Measurements from ENCODE around the gene TNFRSF4.

Gene TNFRSF4

DNA sequence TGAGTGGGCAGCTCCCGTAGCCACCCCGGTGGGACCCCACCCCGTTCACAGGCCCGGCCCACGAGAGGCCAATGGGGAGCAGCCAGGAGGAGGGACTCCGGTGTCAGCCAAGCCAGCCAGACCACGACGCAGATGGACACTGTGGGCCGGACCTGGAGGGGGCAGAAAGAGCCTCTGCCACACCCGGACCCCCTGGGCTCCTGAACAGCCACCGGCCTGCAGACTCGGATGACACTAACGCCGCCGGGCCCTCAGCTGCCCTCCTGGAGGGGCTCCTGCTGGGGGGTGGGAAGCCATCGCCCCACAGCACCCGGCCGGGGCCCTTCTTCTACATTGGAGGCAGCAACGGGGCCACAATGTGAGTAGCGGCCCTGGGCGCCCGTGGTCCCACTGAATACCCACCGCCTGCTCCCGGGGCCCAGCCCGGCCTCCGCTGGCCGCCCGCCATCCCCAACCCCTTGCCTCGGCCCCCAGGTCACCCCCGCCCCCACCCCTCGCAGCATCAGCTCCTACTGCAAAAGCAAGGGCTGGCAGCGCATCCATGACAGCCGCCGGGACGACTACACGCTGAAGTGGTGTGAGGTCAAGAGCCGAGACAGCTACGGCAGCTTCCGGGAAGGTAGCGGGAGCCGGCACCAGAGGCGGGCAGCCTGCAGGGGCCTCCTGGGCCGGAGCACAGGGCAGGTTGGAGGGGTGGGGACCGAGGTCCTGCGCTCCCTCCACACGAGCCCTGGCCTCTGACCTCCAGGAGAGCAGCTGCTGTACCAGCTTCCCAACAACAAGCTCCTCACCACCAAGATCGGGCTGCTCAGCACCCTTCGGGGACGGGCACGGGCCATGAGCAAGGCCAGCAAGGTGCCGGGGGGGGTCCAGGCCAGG is 33.7 kb downstream of the TNFRSF4 start:
- no peak for DNase-seq

GRCh38 chr1:1179346-1179982 is 34.5 kb downstream of the TNFRSF4 start:
- DNase-seq = no peak

DNA sequence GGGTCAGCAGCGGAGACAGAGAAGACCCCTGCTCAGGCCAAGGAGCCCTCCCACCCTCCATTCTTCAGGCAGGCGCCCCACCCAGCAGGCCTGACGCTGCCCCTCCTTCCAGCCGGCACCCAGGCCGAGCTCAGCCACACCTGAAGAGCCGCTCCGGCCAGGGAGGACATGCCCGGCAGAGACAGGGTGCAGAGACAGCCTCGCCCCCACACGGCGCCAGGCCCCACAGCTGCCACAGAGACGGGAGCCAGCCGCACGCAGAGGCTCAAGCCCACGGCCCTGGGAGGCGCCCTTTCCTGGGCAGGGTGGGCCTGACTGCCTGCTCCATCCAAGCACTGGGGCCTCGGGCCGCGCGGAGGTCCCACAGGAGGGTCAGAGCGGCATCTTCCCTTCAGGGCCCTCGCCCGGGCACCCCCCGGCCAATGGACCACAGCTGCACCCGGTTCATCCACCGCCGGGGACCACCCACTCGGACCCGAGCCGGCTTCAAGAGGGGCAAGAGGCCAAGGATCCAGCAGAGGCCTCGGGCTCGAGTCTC is 35.1 kb downstream of the TNFRSF4 start:
- peak; percentile 50 for DNase-seq

GRCh38 chr1:1177452-1178206 is 36.3 kb downstream of the TNFRSF4 start:
- DNase-seq = no peak

GRCh38 chr1:1176931-1177330 is 37.0 kb downstream of the TNFRSF4 start:
- no peak for DNase-seq

DNA sequence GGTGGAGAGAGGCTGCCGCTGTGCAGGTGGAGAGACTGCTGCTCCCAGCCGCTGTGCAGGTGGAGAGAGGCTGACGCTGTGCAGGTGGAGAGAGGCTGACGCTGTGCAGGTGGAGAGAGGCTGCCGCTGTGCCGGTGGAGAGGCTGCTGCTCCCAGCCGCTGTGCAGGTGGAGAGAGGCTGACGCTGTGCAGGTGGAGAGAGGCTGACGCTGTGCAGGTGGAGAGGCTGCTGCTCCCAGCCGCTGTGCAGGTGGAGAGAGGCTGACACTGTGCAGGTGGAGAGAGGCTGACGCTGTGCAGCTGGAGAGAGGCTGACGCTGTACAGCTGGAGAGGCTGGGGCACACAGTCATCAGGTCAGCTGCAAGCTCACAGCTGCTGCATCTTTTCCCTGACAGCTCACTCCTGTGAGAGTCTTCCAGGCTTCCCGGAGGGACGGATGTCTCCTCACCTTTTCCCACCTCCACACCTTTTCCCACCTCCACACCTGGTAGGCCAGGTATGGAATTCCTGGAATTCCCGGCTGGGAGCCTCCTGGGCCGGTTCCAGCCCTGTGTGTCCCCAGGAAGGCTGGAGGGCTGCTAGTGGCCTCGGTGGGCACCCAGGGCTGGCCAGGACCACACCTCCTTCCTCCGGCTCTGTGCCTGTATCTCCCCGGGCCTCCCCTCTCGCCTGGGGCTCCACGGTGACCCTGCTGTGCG is 37.7 kb downstream of the TNFRSF4 start:
- peak; percentile 79 for DNase-seq

- peak; percentile 47 for DNase-seq
These were observed 38.5 kb downstream of the TNFRSF4 start for GRCh38 chr1:1175221-1176062.

- peak; percentile 72 for DNase-seq
These were observed 40.0 kb downstream of the TNFRSF4 start, which contains the start of gene TTLL10 for GRCh38 chr1:1173793-1174415. TSS of gene TTLL10 (plus strand) at chr1:1173880. CDS start at chr1:1179216, 5,336 bp downstream.

- DNase-seq = peak; percentile 45
These were observed 40.7 kb downstream of the TNFRSF4 start for GRCh38 chr1:1173061-1173792.

DNA sequence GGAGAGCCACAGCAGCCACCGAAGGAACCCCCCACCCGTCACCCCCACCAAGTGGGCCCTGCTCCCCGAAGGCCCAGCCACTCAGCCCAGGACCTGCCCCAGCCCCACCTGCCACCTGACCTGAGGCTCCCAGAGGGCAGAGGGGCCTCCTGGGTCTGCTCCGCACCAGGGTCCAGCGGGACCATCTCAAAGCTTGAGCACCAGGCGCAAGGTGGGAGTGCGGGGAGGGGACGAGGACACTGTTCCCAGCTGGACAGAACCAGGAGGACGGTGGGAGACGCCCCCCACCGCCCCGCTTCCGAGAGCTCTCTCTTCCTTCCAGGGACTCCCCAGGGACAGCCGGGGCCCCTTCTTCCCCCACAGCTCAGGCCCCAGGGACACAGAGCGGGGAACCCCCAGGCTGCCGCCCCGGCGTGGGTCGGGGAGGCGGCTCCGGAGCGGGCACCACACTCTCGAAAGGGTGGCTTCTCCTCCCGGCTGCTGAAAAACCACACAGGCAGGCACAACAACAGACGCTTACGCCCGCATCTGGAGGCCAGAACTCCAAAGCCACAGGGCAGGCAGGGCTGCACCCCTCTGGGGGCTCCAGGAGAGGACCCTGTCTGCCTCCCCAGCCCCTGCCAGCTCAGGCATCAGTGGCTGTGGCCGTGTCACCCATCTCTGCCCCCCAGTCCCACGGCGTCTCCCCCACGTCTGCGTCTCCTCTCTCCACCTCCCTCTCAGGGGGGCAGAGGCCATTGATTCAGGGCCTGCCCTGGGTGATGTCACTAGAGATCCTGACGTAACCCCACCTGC is 42.2 kb downstream of the TNFRSF4 start:
- peak; percentile 48 for DNase-seq

DNA sequence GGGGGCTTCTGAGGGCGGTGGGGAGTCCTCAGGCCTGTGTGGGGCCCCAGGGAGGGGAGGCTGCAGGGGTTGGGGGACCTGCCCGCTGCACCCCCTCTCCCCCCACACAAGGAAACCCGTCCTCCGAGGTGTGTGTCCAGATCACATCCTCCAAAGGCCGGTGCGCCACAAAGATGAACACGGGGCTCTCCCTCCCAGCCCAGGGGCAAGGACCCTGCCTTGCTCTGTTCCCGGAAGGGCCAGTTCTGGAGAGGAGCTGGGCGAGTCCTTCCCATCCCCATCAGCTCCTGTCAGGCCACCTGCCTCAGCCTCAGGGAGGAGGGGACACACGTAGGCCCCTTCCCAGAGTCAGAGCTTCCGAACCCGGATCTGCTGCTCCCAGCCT is 42.8 kb downstream of the TNFRSF4 start:
- DNase-seq = no peak

DNA sequence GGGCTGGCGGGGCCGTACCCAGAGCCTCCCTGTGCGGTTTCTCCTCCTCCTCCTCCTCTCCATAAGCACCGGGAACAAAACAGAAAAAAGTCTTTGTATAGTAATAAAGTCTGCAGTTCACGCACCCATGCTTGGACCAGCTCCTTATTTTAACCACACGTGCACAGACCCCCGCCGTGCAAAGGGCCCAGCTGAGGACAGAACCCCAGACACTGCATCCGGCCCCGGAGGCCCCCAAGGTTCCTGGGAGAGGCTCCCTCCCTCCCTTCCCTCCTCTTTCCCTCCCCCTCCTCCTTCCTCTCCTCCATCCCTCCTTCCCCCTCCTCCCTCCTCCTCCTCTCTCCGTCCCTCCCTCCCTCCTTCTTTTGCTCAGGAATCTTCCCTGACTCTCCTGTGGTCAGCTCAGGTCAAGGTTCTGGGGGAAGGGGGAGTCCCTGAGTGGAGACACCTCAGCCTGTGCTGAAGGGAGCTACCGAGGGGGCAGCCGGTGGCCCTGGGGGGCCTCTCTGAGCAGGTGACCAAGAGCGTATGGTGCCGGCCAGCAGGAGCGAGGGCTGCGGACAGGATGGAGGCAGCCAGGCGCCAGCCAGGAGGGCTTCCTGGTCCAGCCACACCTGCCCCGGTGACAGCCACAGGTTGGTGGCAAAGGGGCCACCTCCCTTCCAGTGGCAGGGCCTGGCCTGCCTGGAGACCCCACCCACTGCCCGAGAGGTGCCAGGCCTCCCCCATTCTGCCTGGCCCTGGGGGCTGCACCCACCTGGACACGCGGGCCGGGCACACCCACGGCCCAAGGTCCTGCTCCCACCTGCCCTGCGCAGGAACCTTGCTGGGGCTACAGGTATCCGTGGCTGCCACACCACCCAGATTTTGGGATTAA is 43.5 kb downstream of the TNFRSF4 start:
- peak; percentile 40 for DNase-seq

DNA sequence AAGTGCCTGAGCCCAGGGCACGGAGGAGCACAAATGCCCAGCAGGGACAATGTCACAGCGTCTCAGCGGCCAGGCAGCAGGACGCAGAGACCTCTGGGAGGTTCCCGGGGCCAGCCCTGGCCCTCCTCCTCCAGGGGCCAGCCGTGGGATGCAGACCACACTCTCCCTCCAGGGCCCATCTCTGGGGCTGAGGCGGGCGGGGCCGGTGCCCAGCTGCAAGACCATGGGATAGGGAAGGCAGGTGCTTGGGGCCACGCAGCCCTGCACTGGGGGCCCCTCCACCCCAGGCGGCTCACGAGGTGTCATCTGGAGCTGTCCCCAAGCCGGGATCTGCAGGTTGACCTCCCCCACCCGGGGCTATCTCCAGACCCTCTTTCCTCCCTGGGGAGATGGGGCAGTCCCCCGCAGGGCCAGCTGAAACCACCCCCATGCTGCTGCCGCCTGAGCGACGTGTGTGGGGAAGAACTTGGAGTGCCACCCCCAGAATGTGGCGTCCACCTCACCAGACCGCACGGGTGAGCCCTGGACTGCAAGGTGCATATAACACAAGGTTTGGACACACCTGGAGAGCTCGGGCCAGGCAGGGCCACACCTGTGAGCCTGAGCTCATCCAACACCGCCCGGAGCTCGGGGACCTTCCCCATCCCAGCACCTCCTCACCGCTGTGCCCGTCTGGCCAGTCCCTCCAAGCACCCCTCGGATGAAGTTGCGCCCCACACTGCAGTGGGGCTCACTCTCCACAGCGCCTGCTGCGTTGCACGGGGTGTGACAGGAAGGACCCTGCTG is 44.3 kb downstream of the TNFRSF4 start:
- no peak for DNase-seq

- no peak for DNase-seq
These were observed 45.2 kb downstream of the TNFRSF4 start for GRCh38 chr1:1168451-1169411.

GRCh38 chr1:1167841-1168450 is 46.0 kb downstream of the TNFRSF4 start:
- no peak for DNase-seq

- DNase-seq = no peak
These were observed 46.5 kb downstream of the TNFRSF4 start for GRCh38 chr1:1167398-1167821.

All from islet precursor cell (in vitro differentiated cells).